ENCODE data around the gene DDB1.

DNA sequence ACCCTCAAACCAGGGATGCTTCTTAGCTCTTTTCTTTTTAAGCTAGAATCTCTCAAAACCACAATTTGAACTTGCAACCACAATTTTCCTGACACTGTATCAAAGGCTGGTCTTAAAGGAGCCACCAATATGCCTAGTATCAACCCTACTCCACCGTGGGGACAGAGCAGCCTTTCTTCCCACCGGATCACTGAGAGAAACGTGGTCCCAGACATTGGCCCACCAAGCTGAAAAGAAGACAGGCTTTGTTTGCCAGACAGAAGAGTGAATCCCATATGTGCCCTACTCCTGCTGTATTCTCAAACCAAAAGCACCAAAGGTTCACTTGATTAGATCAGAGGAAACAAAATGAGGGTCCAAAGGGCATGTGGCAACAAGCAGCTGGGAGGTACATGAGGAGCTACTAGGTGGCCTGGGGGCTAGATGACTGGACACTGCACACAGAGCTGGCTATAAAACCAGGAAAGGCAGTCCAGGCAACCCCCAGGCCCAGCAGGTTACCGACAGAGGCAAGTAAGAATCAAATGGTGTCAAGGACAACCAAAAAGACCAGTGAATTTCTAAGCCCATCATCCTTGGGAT lies 34.2 kb downstream of the DDB1 start:
- TF ChIP-seq POLR2A (IDR thresholded peaks at IDR 0.05) (no peak), CTCF (IDR thresholded peaks at IDR 0.05) (no peak)
